Mucosa of gallbladder (tissue), 1 donor: ENCODE results near the gene GNB4. TPM values are rescaled to one million over a fixed set of nuclear protein-coding genes. Genes with fewer than 3 reads are reported as not detected.

Source experiments
- DNase-seq: peaks from one replicate; pipeline ENCODE4 v3.0.0-alpha.2; 2020; ENCODE audit warnings: low spot score
- total RNA-seq: library from RNA; stranded (reverse); gene quantifications from one replicate; pipeline ENCODE4 v1.2.1, GENCODE V29; 2021
- donor health status: DM: no; HTN: no; CAD: no.

The GNB4 gene
- total RNA-seq, 1 donor from 2014 or later, result 14.5 TPM

GRCh38 chr3:179436517-179436916 lies 14.8 kb downstream of the GNB4 start:
- DNase-seq, result no peak

- no peak for DNase-seq
Measured at GRCh38 chr3:179432451-179432850, 18.8 kb downstream of the GNB4 start.

- peak; percentile 26 for DNase-seq
Measured at GRCh38 chr3:179432021-179432420, 19.2 kb downstream of the GNB4 start.

GRCh38 chr3:179430277-179430870 lies 20.9 kb downstream of the GNB4 start:
- DNase-seq, result no peak

DNA sequence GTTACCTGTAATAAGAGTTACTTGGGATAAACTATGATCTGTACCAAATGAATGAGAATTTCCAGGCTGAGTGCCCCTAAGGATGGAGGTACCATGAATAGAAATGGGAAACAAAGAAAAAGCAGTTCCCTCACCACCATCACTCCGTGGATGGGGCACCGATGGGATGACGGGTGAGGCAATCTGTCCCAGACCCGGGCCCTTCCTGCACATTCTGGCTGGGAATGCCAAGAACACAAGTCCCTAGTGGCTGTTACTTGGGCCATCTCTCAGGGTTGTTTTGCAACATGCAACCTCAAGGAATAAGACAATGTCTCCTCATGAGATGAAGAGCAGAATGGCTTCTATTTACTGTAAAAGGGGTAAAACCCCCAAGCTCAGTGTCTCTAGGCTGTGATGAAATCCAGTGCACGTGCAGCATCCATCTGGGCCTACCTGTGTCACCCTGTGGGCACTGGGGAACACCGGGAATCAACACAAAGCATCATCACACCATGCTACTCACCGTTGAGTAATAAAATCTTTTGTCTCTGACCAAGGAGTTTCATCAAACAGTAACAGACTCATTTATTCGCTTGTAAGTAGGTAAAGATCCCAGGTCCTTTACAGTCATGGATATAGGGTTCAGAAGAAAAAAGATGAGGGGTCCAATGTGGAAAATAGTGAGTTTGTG lies 22.3 kb downstream of the GNB4 start:
- no peak for DNase-seq

DNA sequence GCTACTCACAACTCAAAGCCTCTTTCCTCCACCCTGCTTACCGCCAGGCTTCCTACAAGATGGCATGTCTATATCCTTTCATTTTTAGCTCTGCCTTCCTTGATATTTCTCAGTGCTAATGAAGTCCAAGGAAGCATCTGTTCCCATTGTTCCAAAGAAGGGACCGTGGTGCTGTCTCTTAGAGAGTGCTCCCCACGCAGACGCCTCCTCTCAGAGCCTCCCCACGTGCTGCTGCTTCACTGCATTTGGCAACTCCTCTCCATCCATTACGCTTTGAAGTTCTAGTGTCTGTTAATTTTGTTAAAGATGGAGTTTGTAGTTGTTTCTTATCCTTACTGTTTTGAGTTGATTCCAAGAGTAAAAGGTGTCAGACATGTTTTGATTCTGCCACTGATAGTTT lies 26.2 kb downstream of the GNB4 start:
- no peak for DNase-seq

DNA sequence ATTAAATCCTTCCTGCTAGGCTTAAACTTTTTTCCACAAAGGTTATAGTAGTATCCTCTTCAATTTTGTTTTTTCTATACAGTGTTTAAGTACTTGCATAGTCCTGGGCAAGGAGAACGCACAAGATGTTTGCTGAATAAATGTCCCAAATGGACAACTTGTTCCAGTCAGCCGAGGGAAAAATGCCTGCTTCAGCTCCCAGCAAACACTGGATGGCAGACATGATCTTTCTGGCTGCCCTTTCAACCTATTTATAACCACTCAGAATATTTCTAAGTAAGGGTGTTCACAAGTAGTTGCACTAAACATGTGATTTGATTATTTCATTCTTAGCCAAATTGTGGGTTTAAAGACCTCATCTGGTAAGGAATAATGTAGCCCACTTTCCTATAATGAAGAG lies 29.8 kb downstream of the GNB4 start:
- DNase-seq, result peak; percentile 16

DNA sequence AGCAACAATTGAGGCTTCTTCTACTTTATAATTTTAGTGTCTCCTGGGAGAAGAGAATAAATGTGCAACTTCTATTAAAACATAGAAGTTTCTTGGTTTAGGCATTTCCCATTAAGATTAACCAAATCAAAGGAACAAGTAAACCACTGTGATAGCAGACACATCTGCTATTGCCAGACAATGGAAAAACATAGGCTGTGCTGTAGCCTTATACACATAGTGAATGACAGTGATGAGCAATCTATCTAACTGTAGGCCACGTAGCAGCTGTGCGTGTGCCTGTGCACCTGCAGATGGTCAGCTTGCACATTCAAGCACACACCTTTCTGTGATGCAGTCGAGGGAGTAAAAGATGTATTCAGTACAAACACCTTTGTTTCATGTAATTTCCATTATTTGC lies 32.7 kb downstream of the GNB4 start:
- DNase-seq, result no peak

GRCh38 chr3:179416681-179417080 lies 34.6 kb downstream of the GNB4 start:
- no peak for DNase-seq

- DNase-seq, result no peak
Measured at GRCh38 chr3:179415377-179415776, 35.9 kb downstream of the GNB4 start.

DNA sequence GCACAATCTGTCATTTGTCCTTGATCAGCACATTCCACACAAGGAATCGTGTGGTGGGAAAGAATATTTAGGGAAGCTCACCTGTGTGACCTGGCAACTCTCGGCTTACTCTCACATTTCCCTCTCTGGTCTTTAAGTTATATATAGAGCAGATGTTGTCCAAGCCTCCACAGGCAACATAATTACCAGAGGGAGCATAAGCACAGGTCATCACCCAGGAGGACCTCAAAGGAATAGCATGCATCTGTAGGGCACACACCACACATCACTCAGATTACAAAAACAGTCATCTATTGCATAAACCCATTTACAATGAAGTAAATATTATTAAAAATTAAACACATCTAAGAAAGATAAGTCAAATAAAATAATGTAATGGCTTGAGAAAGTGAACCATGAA lies 36.5 kb downstream of the GNB4 start:
- DNase-seq, result no peak

GRCh38 chr3:179410999-179411398 lies 40.3 kb downstream of the GNB4 start:
- no peak for DNase-seq

DNA sequence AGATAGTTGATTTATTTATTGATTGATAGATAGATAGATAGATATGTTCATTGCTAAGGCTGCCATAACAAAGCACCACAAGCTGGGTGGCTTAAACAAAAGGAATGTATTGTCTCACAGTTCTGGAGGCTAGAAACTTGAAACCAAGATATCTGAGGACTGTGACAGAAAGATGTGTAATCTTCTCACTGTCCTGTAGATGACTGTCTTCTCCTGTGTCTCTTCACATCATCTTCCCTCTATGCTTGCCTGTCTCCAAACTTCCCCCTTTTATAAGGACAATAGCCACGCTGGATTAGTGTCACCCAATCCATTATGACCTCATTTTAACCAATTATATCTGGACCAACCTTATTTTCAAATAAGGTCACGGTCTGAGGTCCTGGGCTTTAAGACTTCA lies 40.9 kb downstream of the GNB4 start:
- DNase-seq, result no peak

- DNase-seq, result no peak
Measured at GRCh38 chr3:179404307-179404706, 47.0 kb downstream of the GNB4 start.

- no peak for DNase-seq
Measured at GRCh38 chr3:179402963-179403362, 48.3 kb downstream of the GNB4 start.

GRCh38 chr3:179401561-179401960 lies 49.7 kb downstream of the GNB4 start:
- DNase-seq, result no peak

- no peak for DNase-seq
Measured at GRCh38 chr3:179398574-179399231, 52.6 kb downstream of the GNB4 start.

DNA sequence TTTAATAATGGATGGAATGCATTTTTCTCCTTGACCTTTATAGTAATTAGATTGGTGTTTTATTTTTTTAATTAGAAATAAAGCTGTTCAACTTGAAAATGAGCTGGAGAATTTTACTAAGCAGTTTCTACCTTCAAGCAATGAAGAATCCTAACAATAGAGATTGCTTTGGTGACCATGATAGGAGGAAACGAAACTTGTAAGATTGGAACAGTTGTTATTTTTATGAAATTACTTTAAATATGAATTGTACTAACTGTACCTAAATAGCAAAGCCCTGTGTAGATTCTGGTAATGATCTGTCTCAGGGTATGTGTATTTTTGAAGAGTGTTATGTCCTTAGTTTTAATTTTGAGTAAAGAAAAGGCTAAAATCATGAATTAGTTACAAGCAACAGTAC lies 59.4 kb downstream of the GNB4 start:
- DNase-seq, result no peak

- no peak for DNase-seq
Measured at GRCh38 chr3:179376474-179376873, 74.8 kb downstream of the GNB4 start.

GRCh38 chr3:179375091-179375999 lies 75.9 kb downstream of the GNB4 start:
- no peak for DNase-seq

DNA sequence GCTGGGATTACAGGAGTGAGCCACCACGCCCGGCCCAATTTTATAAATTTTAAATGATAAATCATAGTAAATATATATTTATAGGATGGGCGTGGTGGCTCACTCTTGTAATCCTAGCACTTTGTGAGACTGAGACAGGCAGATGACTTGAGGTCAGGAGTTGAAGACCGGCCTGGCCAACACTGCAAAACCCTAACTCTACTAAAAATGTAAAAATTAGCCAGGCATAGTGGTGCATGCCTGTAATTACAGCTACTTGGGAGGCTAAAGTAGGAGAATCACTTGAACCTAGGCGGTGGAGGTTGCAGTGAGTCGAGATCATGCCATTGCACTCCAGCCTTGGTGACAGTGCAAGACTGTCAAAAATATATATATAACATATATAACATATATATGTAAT lies 77.3 kb downstream of the GNB4 start:
- DNase-seq, result no peak

DNA sequence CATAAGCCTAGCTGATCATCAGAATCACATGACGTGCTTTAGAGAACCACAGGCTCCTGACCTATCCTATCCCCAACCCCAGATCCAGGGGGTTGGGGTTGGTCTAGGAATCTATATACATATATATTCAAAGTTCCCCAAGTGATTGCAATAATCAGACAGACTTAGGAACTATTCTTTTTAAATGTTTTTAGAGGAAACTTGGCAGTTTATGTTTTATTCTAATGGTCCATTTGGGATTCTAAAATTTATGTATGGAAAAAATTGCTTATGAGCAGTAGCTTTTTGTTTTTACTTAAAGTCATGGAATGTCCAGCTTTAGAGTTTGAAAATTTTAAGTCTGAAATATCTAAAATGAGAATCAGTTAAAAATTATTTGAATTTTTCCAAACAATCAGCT lies 81.6 kb downstream of the GNB4 start:
- DNase-seq, result no peak
